ENCODE measurements around the gene PLA2G4B. TPM values are rescaled to one million over a fixed set of nuclear protein-coding genes. Genes with fewer than 3 reads are reported as not detected.

PLA2G4B gene
- polyA plus RNA-seq, 2 donors = 31.6 to 48.1 TPM

DNA sequence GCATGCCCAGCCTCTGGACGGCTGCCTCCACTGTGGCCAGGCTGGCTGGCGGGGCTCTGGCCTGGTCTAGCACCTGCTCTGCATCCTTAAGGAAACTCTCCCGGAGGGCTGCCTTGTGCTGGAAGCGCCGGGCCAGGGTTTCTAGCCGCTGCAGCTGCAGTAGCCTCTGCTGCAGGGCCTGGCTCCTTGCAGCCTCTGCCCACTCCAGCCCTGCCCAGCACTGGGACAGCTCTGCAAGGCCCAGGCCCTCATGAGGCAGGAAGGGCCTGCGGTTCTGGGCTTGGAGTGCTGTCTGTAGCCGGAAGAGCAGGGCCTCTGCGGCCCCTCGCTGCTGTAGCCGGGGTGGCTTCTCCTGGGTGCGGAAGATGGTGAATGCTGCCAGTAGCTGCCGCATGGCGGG lies 47.2 kb downstream of the PLA2G4B start:
- no peaks in the 10 kb centered on the region for H3K27me3 ChIP-seq (ENCODE audit: control insufficient read depth in 1 of 2, insufficient read depth in 2 of 2, low read length in 2 of 2)
- no peak overlapping the region for H3K27ac ChIP-seq (ENCODE audit: low read depth in 2 of 2, low read length in 1 of 2)
- WGBS, 2 donors = 96% methylated on average over 13 to 14 of the region's 14 CpGs

DNA sequence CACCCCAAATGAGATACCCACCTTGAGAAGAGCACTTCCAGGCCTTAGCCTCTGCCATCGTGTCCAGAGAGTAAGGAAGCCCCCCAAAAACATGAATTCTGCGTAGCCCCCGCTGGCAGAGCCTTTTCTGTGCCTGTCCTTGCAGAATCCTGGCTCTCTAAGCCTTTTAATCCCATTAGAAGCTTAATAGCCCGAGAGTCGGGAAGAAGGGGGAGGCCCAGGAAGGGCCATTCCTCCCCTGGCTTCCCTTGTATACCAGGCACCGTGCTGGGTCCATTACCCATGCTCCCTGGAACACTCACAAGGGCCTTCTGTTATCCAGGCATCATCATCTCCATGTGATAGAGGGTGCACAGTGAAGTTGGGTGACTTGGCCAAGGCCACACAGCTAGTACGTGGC lies 48.1 kb downstream of the PLA2G4B start:
- no peak overlapping the region for H3K27ac ChIP-seq (ENCODE audit: low read depth in 2 of 2, low read length in 1 of 2)
- no peak overlapping the region for H3K4me3 ChIP-seq (ENCODE audit: low read depth in 1 of 2, low read length in 2 of 2)
- H3K9me3 ChIP-seq (ENCODE audit: control insufficient read depth in 2 of 2, insufficient read depth in 1 of 2, low read depth in 1 of 2, low read length in 1 of 2) = no peaks in the 10 kb centered on the region
- WGBS, 2 donors = 87 to 90% methylated on average over 7 of the region's 7 CpGs
- H3K4me1 ChIP-seq (ENCODE audit: control insufficient read depth in 2 of 2, insufficient read depth in 2 of 2, low read length in 1 of 2) = peaks cover 2 to 10% of the 10 kb centered on the region in 2 donors
- no peaks in the 10 kb centered on the region for H3K36me3 ChIP-seq (ENCODE audit: control insufficient read depth in 2 of 2, insufficient read depth in 2 of 2, low read length in 1 of 2)
- H3K27me3 ChIP-seq (ENCODE audit: control insufficient read depth in 1 of 2, insufficient read depth in 2 of 2, low read length in 2 of 2) = no peaks in the 10 kb centered on the region

More for the DNA sequence above, 47.2 kb downstream of the PLA2G4B start:
- no peak overlapping the region for H3K4me3 ChIP-seq (ENCODE audit: low read depth in 1 of 2, low read length in 2 of 2)
- H3K36me3 ChIP-seq (ENCODE audit: control insufficient read depth in 2 of 2, insufficient read depth in 2 of 2, low read length in 1 of 2) = no peaks in the 10 kb centered on the region
- no peaks in the 10 kb centered on the region for H3K9me3 ChIP-seq (ENCODE audit: control insufficient read depth in 2 of 2, insufficient read depth in 1 of 2, low read depth in 1 of 2, low read length in 1 of 2)
- H3K4me1 ChIP-seq (ENCODE audit: control insufficient read depth in 2 of 2, insufficient read depth in 2 of 2, low read length in 1 of 2) = peaks cover 2 to 18% of the 10 kb centered on the region in 2 donors

DNA sequence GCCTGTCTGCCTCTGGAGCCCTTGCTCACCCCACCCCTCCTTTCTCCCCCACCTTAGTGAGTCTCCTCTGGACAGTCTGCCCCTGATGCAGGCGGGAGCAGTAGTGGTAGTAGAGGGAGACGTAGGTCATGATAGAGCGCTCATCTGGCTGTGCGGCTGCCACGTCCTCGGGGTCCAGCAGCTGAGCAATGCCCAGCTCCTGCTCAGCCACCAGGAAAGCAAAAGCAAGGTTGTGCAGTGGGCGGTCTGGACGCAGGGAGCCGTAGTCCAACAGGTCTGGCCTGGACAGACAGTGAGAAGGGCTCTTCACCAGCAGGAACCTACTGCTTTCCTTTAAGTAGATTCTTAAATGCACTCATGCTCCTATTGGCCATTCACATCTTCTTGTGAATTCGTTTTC lies 48.5 kb downstream of the PLA2G4B start:
- no peak overlapping the region for H3K4me3 ChIP-seq (ENCODE audit: low read depth in 1 of 2, low read length in 2 of 2)

DNA sequence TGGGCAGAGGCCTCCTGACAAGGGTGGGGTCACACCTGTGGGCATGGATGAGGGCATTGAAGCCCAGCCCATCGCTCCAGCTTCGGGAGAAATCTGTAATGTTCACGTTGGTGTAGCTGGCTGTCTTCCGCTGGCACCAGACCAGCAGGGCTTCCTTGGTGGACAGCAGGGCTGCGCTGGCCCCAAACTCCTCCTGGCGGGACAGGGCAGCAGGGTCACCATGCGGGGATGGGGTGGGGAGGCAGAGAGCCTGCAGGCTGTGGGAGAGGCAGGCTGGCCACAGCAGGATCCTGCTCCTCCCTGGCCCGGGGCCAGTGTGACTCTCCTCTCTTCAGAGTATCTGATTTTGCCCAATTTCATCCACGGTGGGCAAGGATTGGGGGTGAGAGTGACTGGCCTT lies 49.2 kb downstream of the PLA2G4B start:
- Histone ChIP-seq H3K36me3 (ENCODE audit: control insufficient read depth in 2 of 2, insufficient read depth in 2 of 2, low read length in 1 of 2) (no peaks in the 10 kb centered on the region), H3K9me3 (ENCODE audit: control insufficient read depth in 2 of 2, insufficient read depth in 1 of 2, low read depth in 1 of 2, low read length in 1 of 2) (no peaks in the 10 kb centered on the region), H3K27me3 (ENCODE audit: control insufficient read depth in 1 of 2, insufficient read depth in 2 of 2, low read length in 2 of 2) (no peaks in the 10 kb centered on the region), H3K27ac (ENCODE audit: low read depth in 2 of 2, low read length in 1 of 2) (no peak overlapping the region), H3K4me3 (ENCODE audit: low read depth in 1 of 2, low read length in 2 of 2) (no peak overlapping the region), H3K4me1 (ENCODE audit: control insufficient read depth in 2 of 2, insufficient read depth in 2 of 2, low read length in 1 of 2) (peaks cover 0 to 5% of the 10 kb centered on the region in 2 donors)
- 90% methylated on average over 9 of the region's 9 CpGs for WGBS, 2 donors

More for the DNA sequence above, 48.5 kb downstream of the PLA2G4B start:
- H3K9me3 ChIP-seq (ENCODE audit: control insufficient read depth in 2 of 2, insufficient read depth in 1 of 2, low read depth in 1 of 2, low read length in 1 of 2) = no peaks in the 10 kb centered on the region
- peaks cover 2 to 8% of the 10 kb centered on the region in 2 donors for H3K4me1 ChIP-seq (ENCODE audit: control insufficient read depth in 2 of 2, insufficient read depth in 2 of 2, low read length in 1 of 2)
- WGBS, 2 donors = 95 to 97% methylated on average over 10 of the region's 10 CpGs
- H3K27me3 ChIP-seq (ENCODE audit: control insufficient read depth in 1 of 2, insufficient read depth in 2 of 2, low read length in 2 of 2) = no peaks in the 10 kb centered on the region
- H3K27ac ChIP-seq (ENCODE audit: low read depth in 2 of 2, low read length in 1 of 2) = no peak overlapping the region
- no peaks in the 10 kb centered on the region for H3K36me3 ChIP-seq (ENCODE audit: control insufficient read depth in 2 of 2, insufficient read depth in 2 of 2, low read length in 1 of 2)

DNA sequence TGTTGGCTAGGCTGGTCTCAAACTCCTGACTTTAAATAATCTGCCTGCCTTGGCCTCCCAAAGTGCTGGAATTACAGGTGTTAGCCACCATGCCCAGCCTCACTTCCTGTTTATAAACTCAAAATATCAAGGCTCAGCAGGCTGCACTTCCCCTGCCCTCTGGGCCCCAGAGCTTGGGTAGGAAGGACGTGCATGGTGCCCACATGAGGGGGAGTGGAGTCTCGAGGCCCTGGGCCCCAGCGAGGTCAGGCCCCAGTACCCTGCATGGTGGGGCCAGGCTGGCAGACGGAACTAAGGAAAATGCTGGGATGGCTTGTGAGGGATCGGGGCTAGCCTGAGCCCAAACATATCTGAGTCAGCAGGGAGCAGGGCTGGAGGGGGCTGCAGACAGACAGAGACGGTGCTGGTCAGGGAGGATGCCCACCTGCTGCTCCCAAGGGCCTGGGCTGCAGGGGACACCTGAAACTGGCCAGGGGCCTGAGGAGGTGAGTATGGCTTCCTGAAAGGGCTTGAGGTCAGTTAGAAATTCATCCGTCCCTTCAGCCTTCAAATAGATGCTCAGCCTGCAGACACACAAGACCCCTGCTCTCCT lies 50.1 kb downstream of the PLA2G4B start:
- Histone ChIP-seq H3K4me1 (ENCODE audit: control insufficient read depth in 2 of 2, insufficient read depth in 2 of 2, low read length in 1 of 2) (peaks cover 0 to 3% of the 10 kb centered on the region in 2 donors), H3K27me3 (ENCODE audit: control insufficient read depth in 1 of 2, insufficient read depth in 2 of 2, low read length in 2 of 2) (no peaks in the 10 kb centered on the region), H3K4me3 (ENCODE audit: low read depth in 1 of 2, low read length in 2 of 2) (no peak overlapping the region), H3K36me3 (ENCODE audit: control insufficient read depth in 2 of 2, insufficient read depth in 2 of 2, low read length in 1 of 2) (no peaks in the 10 kb centered on the region), H3K9me3 (ENCODE audit: control insufficient read depth in 2 of 2, insufficient read depth in 1 of 2, low read depth in 1 of 2, low read length in 1 of 2) (no peaks in the 10 kb centered on the region), H3K27ac (ENCODE audit: low read depth in 2 of 2, low read length in 1 of 2) (no peak overlapping the region)
- WGBS, 2 donors = 84 to 86% methylated on average over 7 of the region's 7 CpGs

- peaks cover 6 to 16% of the 10 kb centered on the region in 2 donors for H3K4me1 ChIP-seq (ENCODE audit: control insufficient read depth in 2 of 2, insufficient read depth in 2 of 2, low read length in 1 of 2)
- no peaks in the 10 kb centered on the region for H3K36me3 ChIP-seq (ENCODE audit: control insufficient read depth in 2 of 2, insufficient read depth in 2 of 2, low read length in 1 of 2)
- WGBS, 2 donors = 90 to 93% methylated on average over 6 of the region's 6 CpGs
- H3K9me3 ChIP-seq (ENCODE audit: control insufficient read depth in 2 of 2, insufficient read depth in 1 of 2, low read depth in 1 of 2, low read length in 1 of 2) = no peaks in the 10 kb centered on the region
- H3K4me3 ChIP-seq (ENCODE audit: low read depth in 1 of 2, low read length in 2 of 2) = no peak overlapping the region
- H3K27ac ChIP-seq (ENCODE audit: low read depth in 2 of 2, low read length in 1 of 2) = no peak overlapping the region
- H3K27me3 ChIP-seq (ENCODE audit: control insufficient read depth in 1 of 2, insufficient read depth in 2 of 2, low read length in 2 of 2) = no peaks in the 10 kb centered on the region
These were observed 51.5 kb downstream of the PLA2G4B start for GRCh38 chr15:41890050-41890690.

GRCh38 chr15:41891226-41891625 lies 52.6 kb downstream of the PLA2G4B start:
- Histone ChIP-seq H3K4me1 (ENCODE audit: control insufficient read depth in 2 of 2, insufficient read depth in 2 of 2, low read length in 1 of 2) (peaks cover 6 to 17% of the 10 kb centered on the region in 2 donors), H3K9me3 (ENCODE audit: control insufficient read depth in 2 of 2, insufficient read depth in 1 of 2, low read depth in 1 of 2, low read length in 1 of 2) (no peaks in the 10 kb centered on the region), H3K4me3 (ENCODE audit: low read depth in 1 of 2, low read length in 2 of 2) (no peak overlapping the region), H3K27me3 (ENCODE audit: control insufficient read depth in 1 of 2, insufficient read depth in 2 of 2, low read length in 2 of 2) (no peaks in the 10 kb centered on the region), H3K27ac (ENCODE audit: low read depth in 2 of 2, low read length in 1 of 2) (no peak overlapping the region), H3K36me3 (ENCODE audit: control insufficient read depth in 2 of 2, insufficient read depth in 2 of 2, low read length in 1 of 2) (no peaks in the 10 kb centered on the region)
- WGBS, 2 donors = 81 to 95% methylated on average over 6 of the region's 6 CpGs

GRCh38 chr15:41891946-41892345 lies 53.3 kb downstream of the PLA2G4B start:
- WGBS, 2 donors = 61 to 82% methylated on average over 3 of the region's 3 CpGs
- H3K27me3 ChIP-seq (ENCODE audit: control insufficient read depth in 1 of 2, insufficient read depth in 2 of 2, low read length in 2 of 2) = no peaks in the 10 kb centered on the region
- peaks cover 6 to 17% of the 10 kb centered on the region in 2 donors for H3K4me1 ChIP-seq (ENCODE audit: control insufficient read depth in 2 of 2, insufficient read depth in 2 of 2, low read length in 1 of 2)
- no peak overlapping the region for H3K4me3 ChIP-seq (ENCODE audit: low read depth in 1 of 2, low read length in 2 of 2)
- no peaks in the 10 kb centered on the region for H3K36me3 ChIP-seq (ENCODE audit: control insufficient read depth in 2 of 2, insufficient read depth in 2 of 2, low read length in 1 of 2)
- no peak overlapping the region for H3K27ac ChIP-seq (ENCODE audit: low read depth in 2 of 2, low read length in 1 of 2)
- H3K9me3 ChIP-seq (ENCODE audit: control insufficient read depth in 2 of 2, insufficient read depth in 1 of 2, low read depth in 1 of 2, low read length in 1 of 2) = no peaks in the 10 kb centered on the region

DNA sequence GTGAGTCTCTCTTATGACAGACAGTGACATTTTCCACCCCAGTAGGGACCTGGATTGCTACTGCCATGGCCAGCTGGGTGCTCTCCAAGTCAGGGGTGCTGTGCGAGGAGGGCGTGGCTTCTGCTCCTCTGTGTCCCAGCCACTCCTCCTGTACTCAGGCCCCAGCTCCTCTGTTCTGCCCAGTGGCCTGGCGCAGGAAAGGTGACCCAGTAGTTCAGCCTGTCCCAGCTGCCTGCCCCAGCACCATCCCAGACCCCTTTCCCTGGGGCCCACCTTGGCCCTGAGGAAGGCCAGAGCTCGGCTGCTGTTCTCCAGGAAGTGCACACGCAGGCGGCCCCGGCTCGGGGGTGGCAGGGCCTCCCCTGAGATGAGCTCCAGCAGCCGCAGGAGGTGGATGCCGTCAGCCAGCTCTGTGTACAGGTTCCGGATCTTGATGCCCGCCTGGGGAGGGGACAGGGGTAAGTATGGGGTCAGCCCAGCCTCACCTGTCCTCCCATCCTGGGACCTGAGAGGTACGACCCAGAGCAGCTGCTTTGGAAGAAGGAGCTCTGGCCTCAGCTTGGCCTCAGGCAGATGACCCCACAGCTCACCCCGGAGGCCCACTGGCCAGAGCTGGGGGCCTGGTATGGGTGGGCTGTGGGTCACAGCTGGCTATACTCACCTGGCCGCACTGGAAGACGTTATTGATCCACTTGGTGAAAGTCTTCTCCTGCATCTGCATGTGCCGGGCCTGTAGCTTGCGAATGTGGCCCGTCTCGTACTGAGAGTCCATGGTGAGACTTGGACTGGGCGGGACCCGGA lies 54.2 kb downstream of the PLA2G4B start:
- WGBS, 2 donors = 65 to 78% methylated on average over 22 of the region's 22 CpGs
- H3K9me3 ChIP-seq (ENCODE audit: control insufficient read depth in 2 of 2, insufficient read depth in 1 of 2, low read depth in 1 of 2, low read length in 1 of 2) = no peaks in the 10 kb centered on the region
- H3K4me3 ChIP-seq (ENCODE audit: low read depth in 1 of 2, low read length in 2 of 2) = no peak overlapping the region
- no peak overlapping the region for H3K27ac ChIP-seq (ENCODE audit: low read depth in 2 of 2, low read length in 1 of 2)
- no peaks in the 10 kb centered on the region for H3K27me3 ChIP-seq (ENCODE audit: control insufficient read depth in 1 of 2, insufficient read depth in 2 of 2, low read length in 2 of 2)
- no peaks in the 10 kb centered on the region for H3K36me3 ChIP-seq (ENCODE audit: control insufficient read depth in 2 of 2, insufficient read depth in 2 of 2, low read length in 1 of 2)
- H3K4me1 ChIP-seq (ENCODE audit: control insufficient read depth in 2 of 2, insufficient read depth in 2 of 2, low read length in 1 of 2) = peaks cover 6 to 17% of the 10 kb centered on the region in 2 donors

Measured in esophagus (tissue), 2 donors.